Calu3 (cell line): ENCODE results near the gene CACNA1F. TPM values are rescaled to one million over a fixed set of nuclear protein-coding genes. Genes with fewer than 3 reads are reported as not detected.

Source experiments
- BruUV-seq: library from RNA; stranded (reverse); fragments of 400-500 nt; replicated peaks from 2 replicates; lab custom pipeline; 2021; lab: Mats Ljungman, UMichigan
- CTCF ChIA-PET: fragments of 300-600 bp; sonication (Branson Sonifier 250); formaldehyde crosslinking; loops from one replicate; lab custom pipeline; 2022; ENCODE audit warnings: antibody characterized with exemption; lab: Charles Lee
- DNase-seq: peaks from one replicate; pipeline ENCODE4 v3.0.0; 2022
- H3K27ac Mint-ChIP-seq: one replicate; pipeline ENCODE4 v1.8.0; 2022; ENCODE audit warnings: mixed read lengths; ENCODE audit not compliant: unreplicated experiment
- H3K27me3 Mint-ChIP-seq: one replicate; pipeline ENCODE4 v1.8.0; 2022; ENCODE audit warnings: mixed read lengths; ENCODE audit not compliant: unreplicated experiment
- H3K36me3 Mint-ChIP-seq: one replicate; pipeline ENCODE4 v1.8.0; 2022; ENCODE audit warnings: mild to moderate bottlenecking, moderate library complexity, mixed read lengths; ENCODE audit not compliant: insufficient read depth, unreplicated experiment
- H3K4me1 Mint-ChIP-seq: one replicate; pipeline ENCODE4 v1.8.0; 2022; ENCODE audit warnings: mild to moderate bottlenecking, low read depth, mixed read lengths; ENCODE audit not compliant: unreplicated experiment
- H3K4me3 Mint-ChIP-seq: one replicate; pipeline ENCODE4 v1.8.0; 2022; ENCODE audit warnings: mild to moderate bottlenecking, low read depth, moderate library complexity, mixed read lengths; ENCODE audit not compliant: unreplicated experiment
- H3K9me3 Mint-ChIP-seq: one replicate; pipeline ENCODE4 v1.8.0; 2022; ENCODE audit warnings: low read depth, mixed read lengths; ENCODE audit not compliant: unreplicated experiment
- CTCF ChIP-seq: fragments of 200-600 bp; IDR thresholded peaks from one replicate; pipeline ENCODE4 v1.8.0; 2022; ENCODE audit warnings: antibody characterized with exemption; ENCODE audit not compliant: unreplicated experiment
- intact Hi-C: fragments of 100-400 bp; cut with micrococcal nuclease; formaldehyde crosslinking; loops from one replicate; pipeline ENCODE4 v1.10.0; 2022; ENCODE audit not compliant: unreplicated experiment
- total RNA-seq: library from RNA; stranded (reverse); gene quantifications from 2 replicates; pipeline ENCODE4 v1.2.3, GENCODE V29; 2022

CACNA1F gene
- total RNA-seq, 1 experiment from 2014 or later = not detected

DNA sequence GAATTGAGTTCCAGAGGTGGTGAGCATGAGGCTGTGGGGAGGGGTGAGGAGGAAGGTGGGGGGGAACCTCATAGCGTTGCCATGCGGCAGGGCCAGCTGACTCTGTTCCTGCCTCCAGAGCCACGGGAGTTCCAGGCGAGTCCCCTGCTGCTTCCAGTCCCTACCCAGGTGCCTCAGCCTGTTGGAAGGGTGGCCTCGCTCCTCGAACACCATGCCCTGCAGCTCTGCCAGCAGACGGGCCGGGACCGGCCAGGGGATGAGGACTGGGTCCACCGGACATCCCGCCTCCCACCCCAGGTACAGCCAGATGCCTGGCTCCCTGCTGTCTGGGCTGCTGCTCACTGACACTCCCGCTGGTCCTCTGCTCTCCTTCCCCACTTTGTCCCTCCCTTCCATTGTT is 10.0 kb upstream of the CACNA1F start:
- Mint-ChIP-seq H3K4me1 (no peaks in the 10 kb centered on the region), H3K27me3 (no peaks in the 10 kb centered on the region), H3K4me3 (no peak overlapping the region), H3K36me3 (peaks cover 4% of the 10 kb centered on the region), H3K27ac (no peak overlapping the region), H3K9me3 (no peaks in the 10 kb centered on the region)
- CTCF ChIA-PET = no interaction called here
- no peak for TF ChIP-seq CTCF
- intact Hi-C loops = no loop called here
- BruUV-seq = no TSS peak
- no peak for DNase-seq

DNA sequence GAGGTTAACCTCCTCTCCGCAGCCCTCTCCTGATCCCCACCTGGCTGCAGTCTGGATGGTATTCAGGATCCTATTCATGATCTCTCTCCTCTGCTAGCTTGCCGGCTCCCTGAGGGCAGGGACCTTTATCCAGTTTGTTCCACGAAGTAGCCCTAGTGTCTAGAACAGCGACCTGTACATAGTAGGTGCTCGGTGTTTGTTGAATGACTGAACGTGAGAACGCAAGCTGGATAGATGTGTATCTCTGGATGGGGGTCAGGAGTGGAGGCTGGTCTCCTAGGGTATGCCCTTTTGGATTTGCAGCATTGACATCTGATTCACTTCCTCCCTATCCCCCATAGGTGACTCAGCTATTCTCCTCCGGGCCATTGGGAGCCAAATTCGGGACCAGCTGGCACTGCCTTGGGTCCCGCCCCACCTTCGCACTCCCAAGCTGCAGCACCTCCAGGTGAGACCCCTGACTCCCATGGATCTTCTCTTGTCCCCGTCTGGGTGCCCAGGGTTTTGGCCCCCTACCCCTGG is 9.5 kb upstream of the CACNA1F start:
- Mint-ChIP-seq H3K4me1 (no peaks in the 10 kb centered on the region), H3K27ac (no peak overlapping the region), H3K36me3 (peaks cover 4% of the 10 kb centered on the region), H3K9me3 (no peaks in the 10 kb centered on the region), H3K27me3 (no peaks in the 10 kb centered on the region), H3K4me3 (no peak overlapping the region)
- CTCF ChIA-PET = no interaction called here
- no peak for TF ChIP-seq CTCF
- no peak for DNase-seq
- intact Hi-C loops = no loop called here
- no TSS peak for BruUV-seq

DNA sequence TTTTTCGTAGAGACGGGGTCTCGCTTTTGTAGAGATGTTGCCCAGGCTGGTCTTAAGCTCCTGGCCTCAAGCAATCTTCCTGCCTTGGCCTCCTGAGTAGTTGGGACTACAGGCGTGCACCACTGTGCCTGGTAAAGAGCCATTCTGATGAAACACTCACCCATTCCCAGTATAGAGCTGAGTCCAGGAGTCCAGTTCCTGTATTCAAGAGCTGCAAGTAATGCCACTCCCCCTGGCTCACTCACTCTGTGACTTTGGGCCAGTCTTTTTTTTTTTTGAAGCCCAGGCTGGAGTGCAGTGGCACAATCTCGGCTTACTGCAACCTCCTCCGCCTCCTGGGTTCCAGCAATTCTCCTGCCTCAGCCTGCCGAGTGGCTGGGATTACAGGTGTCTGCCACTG is 5.6 kb upstream of the CACNA1F start:
- no peak for DNase-seq
- CTCF ChIA-PET = no interaction called here
- Mint-ChIP-seq H3K27me3 (no peaks in the 10 kb centered on the region), H3K36me3 (peaks cover 23% of the 10 kb centered on the region), H3K27ac (no peak overlapping the region), H3K4me3 (no peak overlapping the region), H3K9me3 (no peaks in the 10 kb centered on the region), H3K4me1 (no peaks in the 10 kb centered on the region)
- no peak for TF ChIP-seq CTCF
- intact Hi-C loops = no loop called here
- no TSS peak for BruUV-seq

- Mint-ChIP-seq H3K36me3 (peaks cover 25% of the 10 kb centered on the region), H3K27me3 (no peaks in the 10 kb centered on the region), H3K27ac (no peak overlapping the region), H3K9me3 (no peaks in the 10 kb centered on the region), H3K4me3 (peak overlapping the region; percentile 7), H3K4me1 (no peaks in the 10 kb centered on the region)
- no peak for TF ChIP-seq CTCF
- CTCF ChIA-PET = no interaction called here
- no TSS peak for BruUV-seq
- no peak for DNase-seq
- intact Hi-C loops = no loop called here
These were observed 3.9 kb upstream of the CACNA1F start for GRCh38 chrX:49237060-49237459.
